MM.1S (cell line): ENCODE results near the gene CTSL.

Experiments
- DNase-seq: peaks from one replicate; pipeline ENCODE4 v3.0.0-alpha.2; 2015
- H2AFZ ChIP-seq: fragments of 300-600 bp; sonication (generic); 2 replicates; pipeline ENCODE4 v1.6.0; 2016; ENCODE audit warnings: antibody characterized with exemption, low read length
- H3F3A ChIP-seq: fragments of 300-600 bp; sonication (generic); 2 replicates; pipeline ENCODE4 v1.6.1; 2016; ENCODE audit warnings: mild to moderate bottlenecking, antibody characterized with exemption, low read length, moderate library complexity, mixed read lengths; ENCODE audit not compliant: insufficient read depth
- H3K27ac ChIP-seq: fragments of 300-600 bp; sonication (generic); 2 replicates; pipeline ENCODE4 v1.5.1; 2016; ENCODE audit warnings: mild to moderate bottlenecking, low read length
- H3K27me3 ChIP-seq: fragments of 300-600 bp; sonication (generic); replicated peaks from 2 replicates; pipeline ENCODE4 v1.6.0; 2016; ENCODE audit warnings: low read length; ENCODE audit not compliant: insufficient read depth
- H3K36me3 ChIP-seq: fragments of 300-600 bp; sonication (generic); replicated peaks from 2 replicates; pipeline ENCODE4 v1.6.1; 2016; ENCODE audit warnings: mild to moderate bottlenecking, low read length, mixed read lengths; ENCODE audit not compliant: insufficient read depth
- H3K4me1 ChIP-seq: fragments of 300-600 bp; sonication (generic); 2 replicates; pipeline ENCODE4 v1.6.1; 2016; ENCODE audit warnings: low read length, mixed read lengths
- H3K4me2 ChIP-seq: fragments of 300-600 bp; sonication (generic); 2 replicates; pipeline ENCODE4 v1.6.0; 2016; ENCODE audit warnings: low read depth, low read length
- H3K4me3 ChIP-seq: fragments of 300-600 bp; sonication (generic); 2 replicates; pipeline ENCODE4 v1.5.1; 2016; ENCODE audit warnings: low read length, mixed read lengths
- H3K79me2 ChIP-seq: fragments of 300-600 bp; sonication (generic); 2 replicates; pipeline ENCODE4 v1.6.1; 2016; ENCODE audit warnings: mixed run types, low read length, mixed read lengths
- H3K9ac ChIP-seq: fragments of 300-600 bp; sonication (generic); 2 replicates; pipeline ENCODE4 v1.6.1; 2016; ENCODE audit warnings: low read length, mixed read lengths
- H3K9me2 ChIP-seq: fragments of 300-600 bp; sonication (generic); replicated peaks from 2 replicates; pipeline ENCODE4 v1.6.1; 2016; ENCODE audit warnings: mild to moderate bottlenecking, low read length, mixed read lengths; ENCODE audit not compliant: insufficient read depth
- H3K9me3 ChIP-seq: fragments of 300-600 bp; sonication (generic); replicated peaks from 2 replicates; pipeline ENCODE4 v1.6.1; 2016; ENCODE audit warnings: mild to moderate bottlenecking, low read length, mixed read lengths; ENCODE audit not compliant: insufficient read depth
- H4K20me1 ChIP-seq: fragments of 300-600 bp; sonication (generic); 2 replicates; pipeline ENCODE4 v1.6.1; 2016; ENCODE audit warnings: mild to moderate bottlenecking, low read length, moderate library complexity, mixed read lengths; ENCODE audit not compliant: insufficient read depth
- EZH2 ChIP-seq: fragments of 300-600 bp; sonication (generic); optimal IDR thresholded peaks from 2 replicates; pipeline ENCODE3; 2017; ENCODE audit warnings: low read depth, mild to moderate bottlenecking, antibody characterized with exemption, low read length, mixed read lengths
- EZH2phosphoT487 ChIP-seq: fragments of 300-600 bp; sonication (generic); IDR thresholded peaks from 2 replicates; pipeline ENCODE4 v1.6.1; 2018; ENCODE audit warnings: antibody characterized with exemption, low read length
- TF ChIP-seq, protein P1 (sequence below): fragments of 300-600 bp; sonication (generic); IDR thresholded peaks from 2 replicates; pipeline ENCODE4 v1.5.1; 2016; ENCODE audit warnings: antibody characterized with exemption, low read length, mixed read lengths

The CTSL gene

GRCh38 chr9:87776481-87777379 is 50.8 kb downstream of the CTSL start:
- no peaks in the 10 kb centered on the region for H3K27me3 ChIP-seq
- no peaks in the 10 kb centered on the region for H4K20me1 ChIP-seq
- TF ChIP-seq EZH2phosphoT487 = no peak
- TF ChIP-seq, protein P1, sequence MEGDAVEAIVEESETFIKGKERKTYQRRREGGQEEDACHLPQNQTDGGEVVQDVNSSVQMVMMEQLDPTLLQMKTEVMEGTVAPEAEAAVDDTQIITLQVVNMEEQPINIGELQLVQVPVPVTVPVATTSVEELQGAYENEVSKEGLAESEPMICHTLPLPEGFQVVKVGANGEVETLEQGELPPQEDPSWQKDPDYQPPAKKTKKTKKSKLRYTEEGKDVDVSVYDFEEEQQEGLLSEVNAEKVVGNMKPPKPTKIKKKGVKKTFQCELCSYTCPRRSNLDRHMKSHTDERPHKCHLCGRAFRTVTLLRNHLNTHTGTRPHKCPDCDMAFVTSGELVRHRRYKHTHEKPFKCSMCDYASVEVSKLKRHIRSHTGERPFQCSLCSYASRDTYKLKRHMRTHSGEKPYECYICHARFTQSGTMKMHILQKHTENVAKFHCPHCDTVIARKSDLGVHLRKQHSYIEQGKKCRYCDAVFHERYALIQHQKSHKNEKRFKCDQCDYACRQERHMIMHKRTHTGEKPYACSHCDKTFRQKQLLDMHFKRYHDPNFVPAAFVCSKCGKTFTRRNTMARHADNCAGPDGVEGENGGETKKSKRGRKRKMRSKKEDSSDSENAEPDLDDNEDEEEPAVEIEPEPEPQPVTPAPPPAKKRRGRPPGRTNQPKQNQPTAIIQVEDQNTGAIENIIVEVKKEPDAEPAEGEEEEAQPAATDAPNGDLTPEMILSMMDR = no peak
- no peak for TF ChIP-seq EZH2
- H3F3A ChIP-seq = no peaks in the 10 kb centered on the region
- H3K4me2 ChIP-seq = no peak overlapping the region
- no peaks in the 10 kb centered on the region for H3K9me2 ChIP-seq
- no peak for DNase-seq
- H3K4me3 ChIP-seq = no peak overlapping the region
- no peaks in the 10 kb centered on the region for H3K9me3 ChIP-seq
- H2AFZ ChIP-seq = no peak overlapping the region
- H3K27ac ChIP-seq = no peak overlapping the region
- H3K79me2 ChIP-seq = no peaks in the 10 kb centered on the region
- H3K4me1 ChIP-seq = no peaks in the 10 kb centered on the region
- no peak overlapping the region for H3K9ac ChIP-seq
- H3K36me3 ChIP-seq = no peaks in the 10 kb centered on the region

DNA sequence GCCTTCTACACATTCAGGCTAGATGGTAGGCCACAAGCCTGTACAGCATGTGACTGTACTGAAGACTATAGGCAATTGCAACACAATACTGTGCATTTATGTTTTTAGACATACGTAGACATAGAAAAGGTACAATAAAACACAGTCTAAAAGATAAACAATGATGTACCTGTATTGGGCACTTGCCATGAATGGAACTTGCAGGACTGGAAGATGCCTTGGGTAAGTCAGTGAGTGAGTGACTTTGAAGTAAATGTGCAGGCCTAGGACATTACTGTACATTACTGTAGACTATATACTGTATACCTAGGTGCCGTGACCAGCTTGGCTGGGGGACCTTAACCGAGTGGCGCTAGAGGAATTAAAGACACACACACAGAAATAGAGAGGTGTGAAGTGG is 53.1 kb downstream of the CTSL start:
- Histone ChIP-seq H3K4me1 (no peaks in the 10 kb centered on the region), H4K20me1 (no peaks in the 10 kb centered on the region), H3F3A (no peaks in the 10 kb centered on the region), H3K27me3 (no peaks in the 10 kb centered on the region), H3K9me2 (no peaks in the 10 kb centered on the region), H2AFZ (no peak overlapping the region), H3K4me3 (no peak overlapping the region), H3K4me2 (no peak overlapping the region), H3K9me3 (no peaks in the 10 kb centered on the region), H3K9ac (no peak overlapping the region), H3K27ac (no peak overlapping the region), H3K36me3 (no peaks in the 10 kb centered on the region), H3K79me2 (no peaks in the 10 kb centered on the region)
- DNase-seq = no peak
- TF ChIP-seq EZH2phosphoT487 (no peak), EZH2 (no peak)
- TF ChIP-seq, protein P1 = no peak
